ENCODE data around the gene DNAH17. TPM values are rescaled to one million over a fixed set of nuclear protein-coding genes. Genes with fewer than 3 reads are reported as not detected.

The DNAH17 gene
- total RNA-seq, 2 experiments from 2014 or later = 0.19 to 0.42 TPM

DNA sequence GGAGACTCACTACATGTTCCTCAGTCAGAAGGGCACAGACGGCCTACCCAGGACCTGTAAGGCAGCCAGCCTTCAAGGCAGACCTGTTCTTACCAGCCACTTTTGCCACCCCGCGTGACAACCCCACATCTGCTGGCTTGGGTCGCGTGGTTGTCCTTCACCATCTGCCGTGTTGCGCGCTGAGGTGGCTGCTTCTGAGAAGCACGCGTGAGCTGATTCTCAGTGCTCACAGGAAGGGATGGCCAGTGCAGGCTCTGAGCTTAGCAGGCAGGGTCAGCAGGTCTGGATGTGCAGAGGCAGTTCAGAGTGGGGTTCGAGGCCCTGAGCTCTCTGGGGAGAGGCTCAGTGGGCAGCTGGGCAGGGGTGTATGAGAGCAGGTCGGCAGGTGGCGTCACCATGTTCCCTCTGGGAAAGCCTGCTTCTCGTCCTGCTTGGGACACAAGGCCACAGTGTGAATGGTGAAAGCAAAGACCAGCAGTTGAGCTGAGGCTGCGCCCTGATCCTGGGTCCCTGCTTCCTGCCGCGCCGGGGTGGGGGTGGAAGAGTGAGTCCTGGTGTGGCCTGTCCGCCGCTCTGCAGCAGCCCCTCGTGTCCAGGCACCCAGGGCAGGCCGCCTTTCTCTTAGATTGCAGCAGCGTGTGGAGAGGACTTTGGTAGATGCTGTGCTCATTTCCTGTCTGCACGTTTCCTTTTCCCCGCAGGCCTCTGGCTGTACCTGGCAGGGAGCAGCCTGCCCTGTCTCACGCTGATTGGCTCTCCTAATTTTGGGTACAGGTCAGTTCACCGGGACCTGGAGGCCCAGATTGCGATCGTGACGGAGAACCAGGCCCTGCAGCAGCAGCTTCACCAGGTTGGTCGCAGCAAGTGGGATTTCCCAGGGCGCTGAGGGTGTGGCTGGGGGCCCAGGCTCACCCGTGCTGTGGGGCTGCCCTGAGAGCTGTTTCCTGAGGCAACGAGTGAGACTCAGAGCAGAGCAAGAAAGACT, 162.7 kb downstream of the DNAH17 start:
- no peaks in the 10 kb centered on the region for H3K27me3 Mint-ChIP-seq (ENCODE audit: low read depth)
- peak; percentile 89 for DNase-seq
- CTCF ChIA-PET = interaction anchor here (0.7 to 1.3 kb wide), 4 partner anchors 10 to 126 kb away, joined by 3 to 5 read pairs (median 3); no protein-coding TSS in a partner anchor
- no peaks in the 10 kb centered on the region for H3K9me3 Mint-ChIP-seq
- peak overlapping the region; percentile 76 for H3K4me3 Mint-ChIP-seq
- intact Hi-C loops (cut with micrococcal nuclease) = loop anchor here (2.0 kb wide), 1 partner anchor 156 kb away; no protein-coding TSS in a partner anchor
- H3K4me1 Mint-ChIP-seq (ENCODE audit: low read depth) = peaks cover 82% of the 10 kb centered on the region
- peak overlapping the region; percentile 86 for H3K27ac Mint-ChIP-seq
- peaks cover 54% of the 10 kb centered on the region for H3K36me3 Mint-ChIP-seq (ENCODE audit: low read depth)

DNA sequence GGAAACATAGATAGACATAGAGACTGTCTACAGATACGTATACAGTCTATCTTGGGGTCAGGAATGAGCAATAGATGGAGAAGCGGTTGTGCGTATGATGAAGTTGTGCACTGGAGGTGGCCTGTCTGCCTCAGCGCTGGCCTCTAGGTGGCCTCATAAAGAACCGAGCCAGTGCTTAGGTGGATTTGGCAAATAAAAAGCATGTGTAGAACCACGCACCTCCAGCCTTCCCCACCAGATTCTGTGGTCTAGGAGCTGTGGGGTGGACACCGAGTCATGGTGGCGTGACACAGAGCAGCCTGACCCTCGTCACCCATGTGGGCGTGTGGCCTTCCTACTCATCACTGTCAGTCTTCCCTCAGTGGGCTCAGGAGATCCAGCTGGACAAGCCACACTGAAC, 164.8 kb downstream of the DNAH17 start:
- H3K27me3 Mint-ChIP-seq (ENCODE audit: low read depth) = no peaks in the 10 kb centered on the region
- peaks cover 89% of the 10 kb centered on the region for H3K4me1 Mint-ChIP-seq (ENCODE audit: low read depth)
- peaks cover 49% of the 10 kb centered on the region for H3K36me3 Mint-ChIP-seq (ENCODE audit: low read depth)
- CTCF ChIA-PET = interaction anchor here (0.6 to 1.7 kb wide), 7 partner anchors 8 to 104 kb away, joined by 3 to 9 read pairs (median 3); no protein-coding TSS in a partner anchor
- intact Hi-C loops (cut with micrococcal nuclease) = no loop called here
- no peaks in the 10 kb centered on the region for H3K9me3 Mint-ChIP-seq
- peak; percentile 67 for DNase-seq
- peak overlapping the region; percentile 36 for H3K4me3 Mint-ChIP-seq
- peak overlapping the region; percentile 86 for H3K27ac Mint-ChIP-seq

DNA sequence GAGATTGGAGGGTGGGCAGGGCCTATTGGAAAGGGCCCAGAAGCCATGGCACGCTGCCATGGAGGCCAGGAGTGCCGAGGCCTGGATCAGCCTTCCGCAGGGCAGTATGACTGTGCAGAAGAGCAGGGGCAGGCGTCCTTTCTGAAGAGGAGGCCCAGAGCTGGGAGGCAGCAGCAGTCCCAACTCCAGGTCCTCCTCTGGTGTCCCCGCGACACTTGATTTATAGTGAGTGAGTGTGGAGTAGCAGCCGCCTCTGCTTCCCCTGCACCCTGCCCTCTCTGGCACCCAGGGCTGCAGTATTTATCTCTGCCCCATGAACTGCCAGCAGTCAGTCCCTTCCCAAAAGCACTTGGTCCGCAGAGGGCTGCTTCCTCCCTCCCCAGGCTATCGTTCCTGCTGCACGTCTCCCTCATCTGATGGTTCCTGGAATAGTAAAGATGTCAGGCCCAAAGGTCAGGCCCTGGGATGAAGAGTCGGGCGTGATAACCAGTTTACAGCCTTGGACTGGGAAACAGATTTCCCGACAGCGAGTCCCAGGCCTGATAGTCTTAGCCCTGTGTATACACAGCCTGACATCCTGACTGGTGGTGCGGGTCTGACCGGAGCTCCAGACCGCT, 165.8 kb downstream of the DNAH17 start:
- peak overlapping the region; percentile 86 for H3K27ac Mint-ChIP-seq
- CTCF ChIA-PET = interaction anchor here (0.5 to 1.7 kb wide), 9 partner anchors 7 to 409 kb away, joined by 3 to 9 read pairs (median 3); no protein-coding TSS in a partner anchor
- no peaks in the 10 kb centered on the region for H3K27me3 Mint-ChIP-seq (ENCODE audit: low read depth)
- peaks cover 44% of the 10 kb centered on the region for H3K36me3 Mint-ChIP-seq (ENCODE audit: low read depth)
- no peak for DNase-seq
- H3K4me3 Mint-ChIP-seq = no peak overlapping the region
- no peaks in the 10 kb centered on the region for H3K9me3 Mint-ChIP-seq
- intact Hi-C loops (cut with micrococcal nuclease) = no loop called here
- peaks cover 88% of the 10 kb centered on the region for H3K4me1 Mint-ChIP-seq (ENCODE audit: low read depth)

DNA sequence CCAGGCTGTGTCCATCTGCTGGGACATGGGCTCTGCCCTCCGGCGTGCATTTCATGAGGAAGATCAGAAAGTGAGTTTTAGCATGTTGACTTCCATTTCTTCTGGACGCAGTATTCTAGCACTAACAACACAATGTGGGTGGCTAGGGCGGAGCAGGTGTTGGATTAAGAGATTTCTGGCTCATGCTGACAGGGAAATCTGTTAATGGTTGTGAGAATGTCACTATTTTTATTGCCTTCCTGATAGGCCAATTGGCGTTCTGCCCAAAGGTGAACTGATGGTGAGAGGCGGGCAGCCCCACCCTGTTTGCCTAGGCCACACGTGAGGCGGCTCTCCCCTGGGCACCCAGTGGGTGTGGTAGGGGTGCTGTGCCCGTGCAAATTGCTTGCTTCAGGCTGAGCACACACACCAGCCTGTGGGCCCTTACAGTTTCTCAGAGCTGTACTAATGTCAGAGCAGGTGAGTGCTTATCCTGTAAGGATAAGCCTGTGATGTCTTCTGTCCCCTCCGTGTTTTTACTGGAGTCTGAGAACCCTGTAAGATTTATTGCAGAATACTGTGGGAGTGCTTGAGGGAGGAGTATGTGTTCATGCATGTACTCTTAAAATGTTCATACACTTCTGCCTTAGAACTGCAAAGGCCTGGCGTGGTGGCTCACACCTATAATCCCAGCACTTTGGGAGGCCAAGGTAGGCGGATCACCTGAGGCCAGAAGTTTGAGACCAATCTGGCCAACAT, 167.8 kb downstream of the DNAH17 start:
- peaks cover 79% of the 10 kb centered on the region for H3K4me1 Mint-ChIP-seq (ENCODE audit: low read depth)
- H3K9me3 Mint-ChIP-seq = no peaks in the 10 kb centered on the region
- H3K4me3 Mint-ChIP-seq = no peak overlapping the region
- peak overlapping the region; percentile 77 for H3K27ac Mint-ChIP-seq
- intact Hi-C loops (cut with micrococcal nuclease) = no loop called here
- DNase-seq = no peak
- CTCF ChIA-PET = interaction anchor here (0.7 to 1.5 kb wide), 2 partner anchors 13 to 74 kb away, joined by 3 read pairs; no protein-coding TSS in a partner anchor
- H3K27me3 Mint-ChIP-seq (ENCODE audit: low read depth) = no peaks in the 10 kb centered on the region
- H3K36me3 Mint-ChIP-seq (ENCODE audit: low read depth) = peaks cover 36% of the 10 kb centered on the region

DNA sequence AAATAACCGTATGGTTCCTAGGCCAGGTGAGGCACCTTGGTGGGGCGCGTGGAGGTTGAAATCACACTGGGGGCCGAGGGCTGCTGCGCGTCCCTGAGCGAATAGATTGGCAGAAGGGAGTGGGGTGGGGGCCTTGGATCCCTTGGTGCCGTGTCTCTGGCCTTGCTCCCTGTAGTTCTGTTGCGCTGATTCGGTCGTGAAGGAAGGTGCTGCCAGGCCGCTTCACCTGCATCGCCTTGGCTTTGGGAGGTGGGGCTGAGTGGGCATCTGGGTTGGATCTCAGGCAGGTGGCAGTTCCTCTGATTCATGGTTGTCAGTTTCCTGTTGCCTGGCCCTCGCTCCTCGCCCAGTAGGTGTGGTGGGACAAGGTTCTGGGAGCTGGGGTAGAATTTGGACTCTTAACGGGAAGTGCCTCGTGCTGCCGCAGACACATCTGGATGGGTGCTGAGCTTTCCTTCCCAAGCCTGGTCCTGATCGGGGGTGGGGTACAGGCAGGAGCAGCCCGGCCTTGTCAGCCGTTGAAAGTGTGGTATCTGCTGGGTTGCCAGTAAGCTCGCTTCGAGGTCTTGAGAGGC, 168.6 kb downstream of the DNAH17 start:
- Mint-ChIP-seq H3K9me3 (no peaks in the 10 kb centered on the region), H3K36me3 (ENCODE audit: low read depth) (peaks cover 34% of the 10 kb centered on the region), H3K4me1 (ENCODE audit: low read depth) (peaks cover 71% of the 10 kb centered on the region), H3K4me3 (no peak overlapping the region), H3K27ac (peak overlapping the region; percentile 77), H3K27me3 (ENCODE audit: low read depth) (no peaks in the 10 kb centered on the region)
- intact Hi-C loops (cut with micrococcal nuclease) = no loop called here
- no peak for DNase-seq
- CTCF ChIA-PET = interaction anchor here (0.7 kb wide), 1 partner anchor 73 kb away, joined by 3 read pairs; no protein-coding TSS in a partner anchor

DNA sequence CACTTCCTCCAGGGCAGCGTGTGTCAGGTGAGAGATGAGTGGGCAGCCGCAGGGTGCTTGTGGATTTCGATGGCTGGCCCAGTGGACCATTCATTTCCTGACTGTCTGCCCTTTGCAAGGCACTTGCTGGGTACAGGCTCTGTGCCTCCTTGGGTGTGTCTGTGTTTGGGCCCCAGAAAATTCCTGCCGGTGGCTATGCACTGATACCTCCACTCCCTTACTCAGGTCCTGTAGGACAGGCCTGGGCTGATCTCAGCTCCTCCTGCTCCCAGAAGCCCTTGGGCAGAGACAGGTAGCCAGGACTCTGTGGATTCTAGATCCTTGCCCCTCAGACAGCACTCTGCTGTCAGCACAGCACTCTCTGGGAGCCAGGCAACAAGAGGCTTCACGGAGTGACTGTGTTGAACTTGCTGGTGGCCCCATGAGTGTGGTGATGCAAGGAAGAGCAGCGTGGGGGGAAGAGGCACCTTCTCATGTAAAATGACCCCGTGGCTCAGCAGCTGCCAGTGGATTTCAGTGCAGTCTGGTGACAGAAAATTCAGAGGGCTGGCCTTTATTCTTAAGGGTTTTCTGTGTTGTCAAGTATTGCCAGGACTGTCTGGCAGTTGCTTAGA, 169.7 kb downstream of the DNAH17 start:
- no peaks in the 10 kb centered on the region for H3K27me3 Mint-ChIP-seq (ENCODE audit: low read depth)
- intact Hi-C loops (cut with micrococcal nuclease) = no loop called here
- no peaks in the 10 kb centered on the region for H3K9me3 Mint-ChIP-seq
- no peak for DNase-seq
- H3K36me3 Mint-ChIP-seq (ENCODE audit: low read depth) = peaks cover 35% of the 10 kb centered on the region
- H3K4me3 Mint-ChIP-seq = no peak overlapping the region
- peak overlapping the region; percentile 77 for H3K27ac Mint-ChIP-seq
- CTCF ChIA-PET = no interaction called here
- peaks cover 60% of the 10 kb centered on the region for H3K4me1 Mint-ChIP-seq (ENCODE audit: low read depth)

DNA sequence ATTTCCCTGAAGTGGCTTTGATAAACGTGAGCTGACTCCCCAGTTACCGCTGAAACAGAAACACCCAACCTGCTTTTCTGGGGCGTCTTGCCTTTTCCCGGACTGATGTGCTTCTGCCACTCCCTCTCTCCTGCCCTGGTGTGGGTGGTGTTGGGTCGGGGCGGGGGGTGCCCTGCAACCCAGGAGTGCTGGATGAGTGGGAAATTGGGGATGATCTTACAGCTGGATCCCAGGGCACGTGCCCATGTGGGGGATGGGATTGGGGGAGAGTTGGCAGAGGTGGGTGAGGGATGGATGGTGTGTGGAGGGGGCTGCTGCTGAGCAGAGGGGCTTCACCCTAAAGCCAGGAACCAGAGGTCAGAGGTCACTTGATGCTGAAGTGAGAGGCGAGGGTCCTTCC, 170.3 kb downstream of the DNAH17 start:
- Mint-ChIP-seq H3K9me3 (no peaks in the 10 kb centered on the region), H3K27me3 (ENCODE audit: low read depth) (no peaks in the 10 kb centered on the region), H3K36me3 (ENCODE audit: low read depth) (peaks cover 34% of the 10 kb centered on the region), H3K27ac (peak overlapping the region; percentile 77), H3K4me3 (no peak overlapping the region), H3K4me1 (ENCODE audit: low read depth) (peaks cover 55% of the 10 kb centered on the region)
- intact Hi-C loops (cut with micrococcal nuclease) = no loop called here
- CTCF ChIA-PET = no interaction called here
- DNase-seq = no peak

DNA sequence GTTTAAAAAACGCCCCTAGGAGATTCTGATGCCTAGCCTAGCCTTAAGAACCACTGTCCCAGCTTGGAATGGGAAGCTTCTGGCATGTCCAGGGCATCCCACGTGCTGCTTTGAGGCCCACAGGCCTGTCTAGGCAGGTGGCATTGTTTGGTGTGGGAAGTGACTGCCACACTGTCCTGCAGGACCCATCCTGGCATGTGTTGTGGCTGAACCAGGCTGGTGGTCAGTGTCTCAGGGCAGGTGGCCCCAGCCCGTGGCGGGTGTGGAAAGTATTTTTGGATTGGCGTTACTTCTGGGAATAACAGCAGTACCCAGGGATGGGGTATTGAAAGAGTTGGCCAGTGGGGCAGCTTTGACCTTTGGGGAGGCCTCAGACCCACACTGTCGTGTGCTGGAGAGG, 170.8 kb downstream of the DNAH17 start:
- Mint-ChIP-seq H3K36me3 (ENCODE audit: low read depth) (peaks cover 35% of the 10 kb centered on the region), H3K4me1 (ENCODE audit: low read depth) (peaks cover 51% of the 10 kb centered on the region)
- DNase-seq = no peak

DNA sequence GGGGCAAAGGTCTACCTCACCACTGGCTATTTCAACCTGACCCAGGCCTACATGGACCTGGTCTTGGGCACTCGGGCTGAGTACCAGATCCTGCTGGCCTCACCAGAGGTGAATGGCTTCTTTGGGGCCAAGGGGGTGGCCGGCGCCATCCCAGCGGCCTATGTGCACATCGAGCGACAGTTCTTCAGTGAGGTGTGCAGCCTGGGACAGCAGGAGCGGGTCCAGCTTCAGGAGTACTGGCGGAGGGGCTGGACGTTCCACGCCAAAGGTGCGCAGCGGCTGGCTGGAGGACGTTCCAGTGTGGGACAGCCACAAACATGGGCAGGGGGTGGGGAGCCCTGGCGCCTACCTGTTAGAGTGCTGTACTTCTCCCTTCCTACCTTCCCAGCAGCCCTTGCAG, 173.4 kb downstream of the DNAH17 start:
- intact Hi-C loops (cut with micrococcal nuclease) = no loop called here
- DNase-seq = no peak
- Mint-ChIP-seq H3K4me3 (no peak overlapping the region), H3K27me3 (ENCODE audit: low read depth) (no peaks in the 10 kb centered on the region), H3K27ac (peak overlapping the region; percentile 69), H3K36me3 (ENCODE audit: low read depth) (peaks cover 52% of the 10 kb centered on the region), H3K9me3 (no peaks in the 10 kb centered on the region), H3K4me1 (ENCODE audit: low read depth) (peaks cover 35% of the 10 kb centered on the region)
- CTCF ChIA-PET = interaction anchor here (0.9 to 2.0 kb wide), 2 partner anchors 9 to 43 kb away, joined by 3 to 4 read pairs; no protein-coding TSS in a partner anchor

More for the DNA sequence above, 170.8 kb downstream of the DNAH17 start:
- Mint-ChIP-seq H3K4me3 (no peak overlapping the region), H3K27ac (peak overlapping the region; percentile 77), H3K9me3 (no peaks in the 10 kb centered on the region), H3K27me3 (ENCODE audit: low read depth) (no peaks in the 10 kb centered on the region)
- intact Hi-C loops (cut with micrococcal nuclease) = no loop called here
- CTCF ChIA-PET = no interaction called here

DNA sequence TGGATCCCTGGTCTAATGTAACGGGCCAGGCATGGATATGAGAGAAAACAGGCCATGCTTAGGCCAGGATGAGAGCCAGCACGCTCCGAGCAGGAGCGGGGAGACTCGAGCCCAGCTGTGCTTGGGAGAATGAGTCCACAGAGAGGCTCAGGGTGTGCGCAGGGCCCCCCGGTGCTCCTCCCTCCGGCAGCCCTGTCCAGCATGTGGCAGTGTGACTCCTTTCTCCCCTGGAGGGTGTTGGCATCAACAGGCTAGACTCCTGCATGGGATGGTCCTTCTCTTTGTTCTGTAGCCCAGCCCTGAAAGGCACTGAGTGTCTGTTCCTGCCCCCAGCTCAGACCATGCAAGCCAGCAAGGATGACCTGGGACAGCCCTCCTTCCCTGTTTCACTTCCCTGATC, 175.3 kb downstream of the DNAH17 start:
- H3K4me1 Mint-ChIP-seq (ENCODE audit: low read depth) = peaks cover 17% of the 10 kb centered on the region
- no peak overlapping the region for H3K4me3 Mint-ChIP-seq
- H3K36me3 Mint-ChIP-seq (ENCODE audit: low read depth) = peaks cover 61% of the 10 kb centered on the region
- intact Hi-C loops (cut with micrococcal nuclease) = no loop called here
- H3K27me3 Mint-ChIP-seq (ENCODE audit: low read depth) = no peaks in the 10 kb centered on the region
- H3K9me3 Mint-ChIP-seq = no peaks in the 10 kb centered on the region
- CTCF ChIA-PET = interaction anchor here (0.9 to 1.1 kb wide), 3 partner anchors 15 to 41 kb away, joined by 3 to 4 read pairs (median 3); no protein-coding TSS in a partner anchor
- no peak for DNase-seq
- H3K27ac Mint-ChIP-seq = no peak overlapping the region

DNA sequence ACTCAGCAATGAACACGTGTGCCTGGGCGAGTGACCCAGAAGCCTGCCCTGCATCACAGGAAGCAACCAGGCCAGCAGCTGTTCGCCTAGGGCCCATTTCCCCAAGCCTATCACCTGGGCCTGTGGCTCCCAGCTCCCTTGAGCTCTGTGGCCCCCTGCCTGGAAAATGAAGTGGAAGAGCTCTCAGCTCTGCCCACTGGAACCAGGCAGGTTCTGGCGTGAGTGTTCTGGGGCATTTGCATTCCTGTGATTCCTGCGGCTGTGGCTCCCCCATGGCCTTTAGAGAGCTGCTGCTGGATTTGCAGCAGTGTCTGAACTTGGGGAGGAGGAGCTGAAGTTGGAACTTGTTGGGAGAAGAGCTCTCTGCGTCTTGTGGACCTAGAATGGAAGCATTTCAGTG, 175.9 kb downstream of the DNAH17 start:
- H3K36me3 Mint-ChIP-seq (ENCODE audit: low read depth) = peaks cover 65% of the 10 kb centered on the region
- H3K4me3 Mint-ChIP-seq = no peak overlapping the region
- H3K27ac Mint-ChIP-seq = no peak overlapping the region
- peaks cover 10% of the 10 kb centered on the region for H3K4me1 Mint-ChIP-seq (ENCODE audit: low read depth)
- H3K9me3 Mint-ChIP-seq = no peaks in the 10 kb centered on the region
- no peak for DNase-seq
- CTCF ChIA-PET = interaction anchor here (0.9 to 1.1 kb wide), 3 partner anchors 16 to 41 kb away, joined by 3 to 4 read pairs (median 3); no protein-coding TSS in a partner anchor
- intact Hi-C loops (cut with micrococcal nuclease) = no loop called here
- H3K27me3 Mint-ChIP-seq (ENCODE audit: low read depth) = no peaks in the 10 kb centered on the region
